Measurements from ENCODE around the gene TENM3. TPM values are rescaled to one million over a fixed set of nuclear protein-coding genes. Genes with fewer than 3 reads are reported as not detected.

Gene TENM3
- total RNA-seq, 2 experiments from 2014 or later = not detected

GRCh38 chr4:182250446-182250845 is 7.2 kb downstream of the TENM3 start:
- no peak overlapping the region for H3K27ac ChIP-seq (ENCODE audit: low read depth, low read length, poor library complexity, severe bottlenecking)
- H3K4me2 ChIP-seq (ENCODE audit: low read length) = no peak overlapping the region
- no peaks in the 10 kb centered on the region for H3K9me2 ChIP-seq (ENCODE audit: insufficient read depth, low read length)
- no peaks in the 10 kb centered on the region for H4K20me1 ChIP-seq (ENCODE audit: insufficient read depth, low read length)
- DNase-seq (ENCODE audit: low spot score) = no peak
- TF ChIP-seq CTCF (conservative IDR thresholded peaks at IDR 0.05; ENCODE audit: low read length) (no peak), EZH2phosphoT487 (IDR thresholded peaks at IDR 0.05; ENCODE audit: borderline replicate concordance, low read depth, low read length) (no peak)
- no TSS peak for BruUV-seq (replicated peaks)
- H3K4me1 ChIP-seq (ENCODE audit: insufficient read depth, low read length, poor library complexity, severe bottlenecking) = no peaks in the 10 kb centered on the region
- CTCF ChIA-PET (ENCODE audit: unreplicated experiment) = no interaction called here
- no peaks in the 10 kb centered on the region for H3K79me2 ChIP-seq (ENCODE audit: insufficient read depth, low read depth, low read length)
- intact Hi-C loops (cut with micrococcal nuclease; ENCODE audit: unreplicated experiment) = no loop called here
- POLR2A ChIA-PET = no interaction called here
- H3K9me3 ChIP-seq (ENCODE audit: low read length) = no peaks in the 10 kb centered on the region
- H3K4me3 ChIP-seq (ENCODE audit: low read depth, low read length, poor library complexity, severe bottlenecking) = no peak overlapping the region
- H2AFZ ChIP-seq (ENCODE audit: low read length) = no peak overlapping the region
- no peaks in the 10 kb centered on the region for H3K36me3 ChIP-seq (ENCODE audit: insufficient read depth, low read length)

GRCh38 chr4:182251116-182251515 is 7.9 kb downstream of the TENM3 start:
- ChIA-PET POLR2A (no interaction called here), CTCF (ENCODE audit: unreplicated experiment) (no interaction called here)
- Histone ChIP-seq H3K79me2 (ENCODE audit: insufficient read depth, low read depth, low read length) (no peaks in the 10 kb centered on the region), H3K36me3 (ENCODE audit: insufficient read depth, low read length) (no peaks in the 10 kb centered on the region), H3K9me3 (ENCODE audit: low read length) (no peaks in the 10 kb centered on the region), H3K4me2 (ENCODE audit: low read length) (no peak overlapping the region), H3K4me1 (ENCODE audit: insufficient read depth, low read length, poor library complexity, severe bottlenecking) (no peaks in the 10 kb centered on the region), H3K4me3 (ENCODE audit: low read depth, low read length, poor library complexity, severe bottlenecking) (no peak overlapping the region), H3K27ac (ENCODE audit: low read depth, low read length, poor library complexity, severe bottlenecking) (no peak overlapping the region), H3K9me2 (ENCODE audit: insufficient read depth, low read length) (no peaks in the 10 kb centered on the region), H2AFZ (ENCODE audit: low read length) (no peak overlapping the region), H4K20me1 (ENCODE audit: insufficient read depth, low read length) (no peaks in the 10 kb centered on the region)
- intact Hi-C loops (cut with micrococcal nuclease; ENCODE audit: unreplicated experiment) = no loop called here
- DNase-seq (ENCODE audit: low spot score) = no peak
- TF ChIP-seq EZH2phosphoT487 (IDR thresholded peaks at IDR 0.05; ENCODE audit: borderline replicate concordance, low read depth, low read length) (no peak), CTCF (conservative IDR thresholded peaks at IDR 0.05; ENCODE audit: low read length) (no peak)
- no TSS peak for BruUV-seq (replicated peaks)

- no peaks in the 10 kb centered on the region for H4K20me1 ChIP-seq (ENCODE audit: insufficient read depth, low read length)
- POLR2A ChIA-PET = no interaction called here
- H3K9me3 ChIP-seq (ENCODE audit: low read length) = no peaks in the 10 kb centered on the region
- intact Hi-C loops (cut with micrococcal nuclease; ENCODE audit: unreplicated experiment) = no loop called here
- no TSS peak for BruUV-seq (replicated peaks)
- CTCF ChIA-PET (ENCODE audit: unreplicated experiment) = no interaction called here
- no peak for DNase-seq (ENCODE audit: low spot score)
- H3K4me3 ChIP-seq (ENCODE audit: low read depth, low read length, poor library complexity, severe bottlenecking) = no peak overlapping the region
- no peaks in the 10 kb centered on the region for H3K4me1 ChIP-seq (ENCODE audit: insufficient read depth, low read length, poor library complexity, severe bottlenecking)
- no peaks in the 10 kb centered on the region for H3K9me2 ChIP-seq (ENCODE audit: insufficient read depth, low read length)
- TF ChIP-seq EZH2phosphoT487 (IDR thresholded peaks at IDR 0.05; ENCODE audit: borderline replicate concordance, low read depth, low read length) (no peak), CTCF (conservative IDR thresholded peaks at IDR 0.05; ENCODE audit: low read length) (no peak)
- H3K4me2 ChIP-seq (ENCODE audit: low read length) = no peak overlapping the region
- no peaks in the 10 kb centered on the region for H3K79me2 ChIP-seq (ENCODE audit: insufficient read depth, low read depth, low read length)
- no peaks in the 10 kb centered on the region for H3K36me3 ChIP-seq (ENCODE audit: insufficient read depth, low read length)
- no peak overlapping the region for H2AFZ ChIP-seq (ENCODE audit: low read length)
- H3K27ac ChIP-seq (ENCODE audit: low read depth, low read length, poor library complexity, severe bottlenecking) = no peak overlapping the region
Measured at GRCh38 chr4:182252220-182252619, 9.0 kb downstream of the TENM3 start.

All from OCI-LY7 (cell line).